GM18505 (cell line): ENCODE results near the gene SCRN1.

ENCODE experiments used
- ATAC-seq: cut with Tn5 transposase; IDR thresholded peaks from one replicate; pipeline ENCODE4 v1.9.1; 2021; ENCODE audit not compliant: unreplicated experiment
- POLR2A ChIP-seq: IDR thresholded peaks from 4 replicates; pipeline ENCODE4 v1.6.1; 2011; ENCODE audit warnings: borderline replicate concordance; ENCODE audit not compliant: insufficient read depth, insufficient read length; ENCODE audit errors: extremely low read depth

The SCRN1 gene, protein sequence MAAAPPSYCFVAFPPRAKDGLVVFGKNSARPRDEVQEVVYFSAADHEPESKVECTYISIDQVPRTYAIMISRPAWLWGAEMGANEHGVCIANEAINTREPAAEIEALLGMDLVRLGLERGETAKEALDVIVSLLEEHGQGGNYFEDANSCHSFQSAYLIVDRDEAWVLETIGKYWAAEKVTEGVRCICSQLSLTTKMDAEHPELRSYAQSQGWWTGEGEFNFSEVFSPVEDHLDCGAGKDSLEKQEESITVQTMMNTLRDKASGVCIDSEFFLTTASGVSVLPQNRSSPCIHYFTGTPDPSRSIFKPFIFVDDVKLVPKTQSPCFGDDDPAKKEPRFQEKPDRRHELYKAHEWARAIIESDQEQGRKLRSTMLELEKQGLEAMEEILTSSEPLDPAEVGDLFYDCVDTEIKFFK

DNA sequence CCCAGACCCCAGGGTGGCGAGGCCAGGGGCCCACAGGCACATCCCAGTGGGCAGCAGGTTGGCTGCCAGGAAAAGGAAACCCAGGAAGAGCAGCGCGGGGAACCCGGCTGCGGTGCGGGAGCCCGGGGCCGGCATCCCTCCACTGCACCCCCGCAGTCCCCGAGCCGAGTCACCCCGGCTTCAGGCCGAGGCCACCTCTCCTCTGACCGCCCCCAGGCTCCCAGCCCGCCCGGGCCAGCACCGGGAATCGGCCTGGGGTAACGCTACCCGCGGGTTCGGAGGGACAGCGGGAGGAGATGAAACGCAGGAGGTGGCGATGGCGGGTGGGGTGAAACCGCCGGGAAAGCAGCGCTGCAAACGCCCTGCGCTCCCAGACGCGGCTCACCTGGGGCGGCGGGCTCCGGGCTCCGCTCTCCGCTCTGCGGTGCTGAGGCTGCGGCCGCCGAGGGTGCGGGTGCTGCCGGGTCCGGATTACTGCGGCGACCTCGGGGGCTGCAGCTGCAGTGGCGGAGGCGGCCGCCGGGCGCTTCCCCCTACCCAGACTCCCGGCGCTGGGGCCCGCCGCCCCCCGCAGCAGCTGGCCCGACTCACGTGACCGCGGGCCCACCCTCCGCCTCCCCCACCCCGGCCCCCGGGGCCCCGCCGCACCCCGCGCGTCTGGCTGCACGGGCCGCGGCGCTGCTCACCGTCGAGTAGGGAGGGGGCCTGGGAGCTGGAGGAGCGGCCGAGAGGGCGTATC lies at the start of gene SCRN1:
Gene SCRN1, minus strand, starts transcription at position 545 of the 739 bp plus-strand sequence. CDS start 20,734 bp downstream, outside the sequence.
- TF ChIP-seq POLR2A = peak; percentile 71
- ATAC-seq = peak; percentile 44

- TF ChIP-seq POLR2A = no peak
- ATAC-seq = no peak
Measured at GRCh38 chr7:30038196-30038980, 48.8 kb upstream of the SCRN1 start.

- no peak for TF ChIP-seq POLR2A
- no peak for ATAC-seq
Measured at GRCh38 chr7:30036220-30036619, 46.6 kb upstream of the SCRN1 start.

- no peak for TF ChIP-seq POLR2A
- ATAC-seq = no peak
Measured at GRCh38 chr7:30034501-30034900, 44.9 kb upstream of the SCRN1 start.

DNA sequence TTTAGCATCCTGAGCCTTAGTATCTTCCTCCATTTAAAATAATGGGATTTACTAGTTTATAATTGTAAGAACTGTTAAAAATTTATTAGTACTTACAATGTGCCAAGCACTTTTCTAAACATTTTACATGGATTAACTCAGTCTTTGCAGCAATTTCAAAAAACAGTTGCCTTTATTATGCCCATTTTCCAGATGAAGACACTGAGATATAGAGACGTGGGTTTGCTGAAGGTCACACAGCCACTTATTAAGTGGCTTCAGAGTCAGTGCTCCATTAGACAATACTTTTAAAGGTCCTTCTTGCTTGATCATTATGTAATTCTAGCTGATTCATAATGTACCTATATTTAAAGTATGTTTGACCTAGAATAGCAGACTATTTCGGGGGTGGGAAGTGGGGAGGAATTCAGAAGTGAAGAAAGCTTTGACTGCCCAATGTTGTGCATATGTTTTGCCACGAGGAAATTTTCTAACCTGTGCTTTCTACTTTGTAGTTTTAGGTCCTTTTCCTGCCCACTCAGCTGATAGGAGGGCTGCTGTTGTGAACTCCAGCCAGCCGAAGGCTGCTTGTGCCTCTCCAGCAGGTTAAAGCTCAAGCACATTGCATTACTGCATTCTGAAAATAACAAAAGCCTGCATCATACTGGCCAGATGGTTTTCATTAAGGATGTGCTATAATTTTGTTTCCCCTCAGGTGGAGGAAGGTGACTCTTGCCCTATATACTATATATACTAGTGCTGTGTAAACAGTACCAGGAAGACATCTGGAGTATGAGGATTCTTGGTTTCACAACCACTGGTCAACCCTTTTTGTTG lies 42.9 kb upstream of the SCRN1 start:
- no peak for TF ChIP-seq POLR2A
- no peak for ATAC-seq

GRCh38 chr7:30029696-30030095 lies 40.1 kb upstream of the SCRN1 start:
- ATAC-seq = no peak
- TF ChIP-seq POLR2A = no peak

DNA sequence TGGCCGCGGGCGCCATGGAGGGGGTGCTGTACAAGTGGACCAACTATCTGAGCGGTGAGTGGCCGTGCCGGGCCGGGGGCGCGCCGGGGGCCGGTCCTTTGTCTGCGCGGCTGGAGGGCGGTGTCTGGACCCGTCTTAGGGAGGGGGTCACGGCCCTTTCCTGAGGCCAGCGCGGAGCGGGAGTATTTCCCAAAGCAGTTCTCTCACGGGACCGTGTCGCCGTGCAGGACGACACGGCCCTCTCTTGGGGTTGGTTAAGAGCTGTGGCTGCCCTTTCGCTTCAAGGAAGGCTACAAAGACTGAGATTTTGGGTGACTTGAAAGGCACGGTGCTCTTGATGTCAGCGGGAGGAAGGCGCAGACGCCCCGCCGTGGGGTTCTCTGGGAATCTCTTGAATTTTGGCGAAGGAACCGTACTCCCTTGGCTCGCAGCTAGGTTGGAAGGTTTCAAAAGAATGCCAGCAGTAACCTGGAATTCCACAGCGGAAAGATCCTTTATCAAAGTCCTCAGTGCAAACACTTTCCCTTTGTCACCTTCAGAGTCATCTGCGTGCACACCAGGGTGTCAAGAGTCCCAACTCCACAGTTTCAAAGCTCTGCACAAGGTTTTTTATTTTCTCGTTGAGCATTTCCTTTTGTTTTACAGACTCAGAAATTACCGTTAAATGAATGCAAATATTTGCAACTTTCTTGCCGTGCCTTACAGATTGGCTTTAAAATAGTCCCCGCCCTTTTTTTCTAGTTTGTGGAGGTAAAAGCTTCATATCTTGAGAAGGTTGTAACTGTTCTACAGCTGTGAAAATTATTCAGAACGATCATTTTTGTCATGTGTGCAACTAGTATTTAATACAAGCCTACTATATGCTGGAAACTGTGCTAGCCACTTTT lies 39.4 kb upstream of the SCRN1 start:
- TF ChIP-seq POLR2A = peak; percentile 0

DNA sequence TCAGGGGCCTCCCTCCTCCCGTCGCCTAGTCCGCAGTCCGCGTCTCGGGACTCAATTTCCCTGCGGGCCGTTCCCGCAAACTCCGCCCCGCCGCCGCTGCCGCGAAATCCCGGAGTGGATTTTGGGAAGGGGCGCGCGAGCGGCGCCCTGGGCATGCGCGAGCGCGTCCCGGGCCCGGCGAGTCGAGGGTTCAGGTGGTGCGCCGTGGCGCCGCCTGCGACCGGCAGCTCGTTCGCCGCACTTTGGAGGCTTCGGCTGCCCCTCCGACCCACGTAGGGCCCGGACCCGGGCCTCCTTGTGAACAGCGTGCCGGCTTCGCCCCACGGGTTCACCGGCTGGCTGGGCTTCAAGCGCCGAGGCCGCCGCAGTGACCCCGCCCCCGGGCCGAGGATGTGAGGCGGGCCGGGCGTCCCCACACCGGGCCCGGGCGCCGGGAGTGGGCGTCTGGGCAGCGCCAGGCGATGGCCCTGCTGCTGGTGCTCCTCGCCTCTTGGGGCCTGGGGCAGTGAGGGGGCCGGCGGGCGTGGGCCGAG lies 38.7 kb upstream of the SCRN1 start, which contains the start of gene PLEKHA8:
Gene PLEKHA8, plus strand, starts transcription at position 197 of the 533 bp plus-strand sequence. CDS start 351 bp downstream, outside the sequence.
- peak; percentile 73 for TF ChIP-seq POLR2A
- ATAC-seq = peak; percentile 48

More for the DNA sequence above, 39.4 kb upstream of the SCRN1 start:
- ATAC-seq = peak; percentile 26

DNA sequence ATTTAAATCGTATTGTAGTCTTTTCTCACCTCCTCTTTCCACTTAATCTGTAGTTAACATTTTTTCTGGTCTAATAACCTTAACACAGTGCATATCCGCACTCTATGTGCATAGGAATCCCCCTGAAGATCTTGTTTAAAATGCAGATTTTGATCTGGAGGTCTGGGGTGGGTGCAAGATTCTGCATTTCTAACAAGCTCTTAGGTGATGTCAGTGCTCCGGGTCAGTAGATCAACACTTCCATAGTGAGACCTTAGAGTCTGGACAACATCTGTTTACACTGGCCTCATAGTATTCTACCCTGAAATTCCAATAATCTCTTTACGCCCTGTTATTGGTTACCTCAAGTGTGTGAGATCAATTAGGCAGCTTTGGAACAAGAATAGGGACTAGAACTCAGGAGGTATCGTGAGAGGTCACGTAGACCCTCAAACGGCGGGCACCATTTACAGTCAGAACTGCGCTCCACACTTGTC lies 38.2 kb upstream of the SCRN1 start:
- no peak for TF ChIP-seq POLR2A
- ATAC-seq = no peak

GRCh38 chr7:30027065-30027456 lies 37.5 kb upstream of the SCRN1 start:
- peak; percentile 5 for ATAC-seq
- no peak for TF ChIP-seq POLR2A
